Measurements from ENCODE around the gene RABEP2. TPM values are rescaled to one million over a fixed set of nuclear protein-coding genes. Genes with fewer than 3 reads are reported as not detected.

RABEP2 gene
- total and polyA plus RNA-seq, 3 experiments from 2014 or later: 6.6 to 21.7 (median 20.8) TPM

DNA sequence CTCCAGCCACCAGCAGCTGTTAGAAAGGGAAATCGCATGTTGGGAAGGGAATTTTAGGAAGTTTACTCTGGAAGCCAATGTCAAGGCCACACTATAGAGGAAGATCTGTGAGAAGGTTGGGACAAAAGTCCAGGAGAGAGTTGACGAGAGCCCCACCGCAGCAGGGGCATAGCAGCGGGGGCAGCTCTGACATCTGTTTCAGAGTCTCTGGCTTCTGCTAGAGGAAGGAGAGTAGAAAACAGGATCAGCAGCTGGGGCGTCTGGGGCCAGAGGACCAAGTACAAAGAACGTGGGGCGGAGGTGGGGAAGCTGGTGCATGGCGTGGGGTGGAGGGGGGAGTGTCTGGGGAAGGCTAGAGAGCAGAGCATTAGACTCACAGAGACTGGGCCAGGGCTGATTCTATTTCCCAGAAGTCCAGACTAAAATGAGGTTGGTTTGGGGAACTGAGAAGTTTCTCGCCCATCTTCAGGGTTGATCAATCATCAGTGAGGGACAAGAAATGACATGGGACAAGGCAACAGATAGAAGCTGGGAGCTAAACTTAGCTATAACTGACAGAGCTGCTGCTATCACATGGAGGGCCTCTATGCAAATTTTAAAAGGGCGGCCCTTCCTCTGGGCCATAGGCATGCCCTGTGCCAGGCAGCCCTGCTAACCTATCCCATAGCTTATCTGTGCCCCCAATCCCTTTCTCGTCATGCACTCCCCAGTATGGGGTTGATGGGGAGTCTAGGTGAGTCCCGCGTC lies 1.2 kb downstream of the RABEP2 start:
- no peak overlapping the region for H3K27ac ChIP-seq (ENCODE audit: low read depth, low read length)

DNA sequence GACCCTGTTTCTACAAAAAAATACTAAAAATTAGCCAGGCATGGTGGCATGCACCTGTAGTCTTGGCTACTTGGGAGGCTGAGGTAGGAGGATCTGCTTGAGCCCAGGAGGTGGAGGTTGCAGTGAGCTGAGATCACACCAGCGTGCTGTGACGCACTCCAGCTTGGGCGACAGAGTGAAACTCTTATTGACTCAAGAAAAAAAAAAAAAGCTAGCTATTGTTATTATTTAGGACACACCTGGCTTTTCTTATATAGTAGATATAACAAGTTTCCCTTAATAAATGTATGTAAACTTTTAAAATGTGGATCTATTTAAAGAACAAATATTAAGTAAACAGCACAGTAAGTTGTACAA lies 1.8 kb downstream of the RABEP2 start:
- peak overlapping the region in 6 of 8 donors; percentile 1 to 91 (median 68) for H3K27ac Mint-ChIP-seq
- peak overlapping the region; percentile 48 to 98 (median 78) for H3K4me3 Mint-ChIP-seq
- Histone ChIP-seq H3K27ac (ENCODE audit: low read depth, low read length) (no peak overlapping the region), H3K4me1 (ENCODE audit: insufficient read depth, low read length) (peaks cover 11% of the 10 kb centered on the region), H3K9me3 (ENCODE audit: low read length) (no peaks in the 10 kb centered on the region), H3K4me3 (ENCODE audit: low read length) (no peak overlapping the region), H3K36me3 (ENCODE audit: insufficient read depth, low read length) (peaks cover 10% of the 10 kb centered on the region), H3K27me3 (ENCODE audit: insufficient read depth, low read length, poor library complexity, severe bottlenecking) (no peaks in the 10 kb centered on the region)
- CTCF ChIA-PET: interaction anchor here (0.9 to 8.9 kb wide), 3 partner anchors 9 to 76 kb away, joined by 3 to 55 read pairs (median 5); no protein-coding TSS in a partner anchor
- peaks cover 0 to 2% of the 10 kb centered on the region in 2 donors for H3K27me3 Mint-ChIP-seq
- peaks cover 13 to 24% (median 15%) of the 10 kb centered on the region in 3 donors for H3K4me1 Mint-ChIP-seq
- POLR2A ChIA-PET: no interaction called here
- no peak for DNase-seq
- H3K36me3 Mint-ChIP-seq: peaks cover 4 to 38% (median 5%) of the 10 kb centered on the region in 3 donors
- no peaks in the 10 kb centered on the region for H3K9me3 Mint-ChIP-seq

More for the DNA sequence above, 1.2 kb downstream of the RABEP2 start:
- peaks cover 0 to 2% of the 10 kb centered on the region in 2 donors for H3K27me3 Mint-ChIP-seq
- Histone ChIP-seq H3K9me3 (ENCODE audit: low read length) (no peaks in the 10 kb centered on the region), H3K4me3 (ENCODE audit: low read length) (no peak overlapping the region), H3K27me3 (ENCODE audit: insufficient read depth, low read length, poor library complexity, severe bottlenecking) (no peaks in the 10 kb centered on the region), H3K36me3 (ENCODE audit: insufficient read depth, low read length) (peaks cover 10% of the 10 kb centered on the region), H3K4me1 (ENCODE audit: insufficient read depth, low read length) (peaks cover 11% of the 10 kb centered on the region)
- peak overlapping the region; percentile 63 to 99 (median 84) for H3K27ac Mint-ChIP-seq
- ChIA-PET CTCF (interaction anchor here (0.9 to 8.9 kb wide), 3 partner anchors 10 to 77 kb away, joined by 3 to 55 read pairs (median 5); no protein-coding TSS in a partner anchor), POLR2A (interaction anchor here (2.5 to 2.6 kb wide), 2 partner anchors 61 to 101 kb away, joined by 9 to 10 read pairs; partner anchors contain the start of gene ATXN2L)
- no peaks in the 10 kb centered on the region for H3K9me3 Mint-ChIP-seq
- H3K4me1 Mint-ChIP-seq: peaks cover 13 to 24% (median 15%) of the 10 kb centered on the region in 3 donors
- H3K36me3 Mint-ChIP-seq: peaks cover 4 to 34% (median 5%) of the 10 kb centered on the region in 3 donors
- peak overlapping the region; percentile 86 to 98 (median 94) for H3K4me3 Mint-ChIP-seq
- DNase-seq: no peak

DNA sequence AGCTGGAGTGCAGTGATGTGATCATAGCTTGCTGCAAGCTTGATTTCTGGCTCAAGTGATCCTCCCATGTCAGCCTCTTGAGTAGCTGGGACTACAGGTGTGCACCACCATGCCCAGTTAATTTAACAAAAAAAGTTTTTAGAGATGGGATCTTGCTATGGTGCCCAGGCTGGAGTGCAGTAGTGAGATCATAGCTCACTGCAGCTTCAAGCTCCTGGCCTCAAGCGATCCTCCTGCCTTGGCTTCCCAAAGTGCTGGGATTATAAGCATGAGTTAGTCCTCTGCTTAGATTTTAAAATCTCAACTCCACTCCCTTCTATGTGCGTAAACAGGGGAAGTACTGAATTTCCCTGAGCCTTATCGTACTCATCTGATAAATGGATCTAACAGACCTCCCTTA lies 6.3 kb downstream of the RABEP2 start:
- H3K9me3 ChIP-seq (ENCODE audit: low read length): no peaks in the 10 kb centered on the region
- H3K27me3 ChIP-seq (ENCODE audit: insufficient read depth, low read length, poor library complexity, severe bottlenecking): no peaks in the 10 kb centered on the region
- no peak overlapping the region for H3K27ac ChIP-seq (ENCODE audit: low read depth, low read length)
- no peaks in the 10 kb centered on the region for H3K4me1 ChIP-seq (ENCODE audit: insufficient read depth, low read length)
- DNase-seq: no peak
- Mint-ChIP-seq H3K27ac (no peak overlapping the region), H3K4me3 (no peak overlapping the region), H3K9me3 (no peaks in the 10 kb centered on the region), H3K36me3 (peaks cover 13 to 65% (median 14%) of the 10 kb centered on the region in 3 donors), H3K4me1 (peaks cover 4 to 7% (median 4%) of the 10 kb centered on the region in 3 donors), H3K27me3 (no peaks in the 10 kb centered on the region)
- H3K4me3 ChIP-seq (ENCODE audit: low read length): no peak overlapping the region
- H3K36me3 ChIP-seq (ENCODE audit: insufficient read depth, low read length): peaks cover 10% of the 10 kb centered on the region
- ChIA-PET CTCF (interaction anchor here (2.4 kb wide), 1 partner anchor 26 kb away, joined by 7 read pairs; no protein-coding TSS in a partner anchor), POLR2A (interaction anchor here (0.7 kb wide), 1 partner anchor 72 kb away, joined by 3 read pairs; the partner anchor contains the start of gene TUFM)

DNA sequence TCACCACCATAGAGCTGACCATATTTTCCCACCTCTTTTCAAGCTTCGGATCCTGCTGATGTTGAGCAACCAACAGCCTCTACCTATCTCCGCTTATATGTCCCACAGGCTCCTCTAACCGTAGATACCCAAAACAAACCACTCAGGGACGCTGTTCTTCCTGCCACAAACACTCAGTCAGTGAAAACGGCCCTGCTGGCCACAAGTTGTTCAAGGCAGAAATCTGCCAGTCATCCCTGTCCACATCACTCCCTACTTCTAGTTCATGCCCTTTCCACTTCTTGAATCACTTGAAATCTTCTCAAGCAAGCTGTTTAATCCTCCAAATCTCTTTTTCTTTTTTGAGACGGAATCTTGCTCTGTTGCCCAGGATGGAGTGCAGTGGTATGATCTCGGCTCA lies 7.9 kb downstream of the RABEP2 start:
- DNase-seq: no peak
- H3K27me3 Mint-ChIP-seq: no peaks in the 10 kb centered on the region
- no peak overlapping the region for H3K4me3 Mint-ChIP-seq
- H3K36me3 ChIP-seq (ENCODE audit: insufficient read depth, low read length): peaks cover 10% of the 10 kb centered on the region
- no peaks in the 10 kb centered on the region for H3K4me1 ChIP-seq (ENCODE audit: insufficient read depth, low read length)
- no peaks in the 10 kb centered on the region for H3K9me3 ChIP-seq (ENCODE audit: low read length)
- peaks cover 0 to 3% (median 0%) of the 10 kb centered on the region in 3 donors for H3K4me1 Mint-ChIP-seq
- ChIA-PET CTCF (no interaction called here), POLR2A (no interaction called here)
- H3K9me3 Mint-ChIP-seq: no peaks in the 10 kb centered on the region
- no peak overlapping the region for H3K4me3 ChIP-seq (ENCODE audit: low read length)
- H3K27ac Mint-ChIP-seq: no peak overlapping the region
- H3K27me3 ChIP-seq (ENCODE audit: insufficient read depth, low read length, poor library complexity, severe bottlenecking): no peaks in the 10 kb centered on the region
- H3K36me3 Mint-ChIP-seq: peaks cover 14 to 68% (median 20%) of the 10 kb centered on the region in 3 donors
- H3K27ac ChIP-seq (ENCODE audit: low read depth, low read length): no peak overlapping the region

DNA sequence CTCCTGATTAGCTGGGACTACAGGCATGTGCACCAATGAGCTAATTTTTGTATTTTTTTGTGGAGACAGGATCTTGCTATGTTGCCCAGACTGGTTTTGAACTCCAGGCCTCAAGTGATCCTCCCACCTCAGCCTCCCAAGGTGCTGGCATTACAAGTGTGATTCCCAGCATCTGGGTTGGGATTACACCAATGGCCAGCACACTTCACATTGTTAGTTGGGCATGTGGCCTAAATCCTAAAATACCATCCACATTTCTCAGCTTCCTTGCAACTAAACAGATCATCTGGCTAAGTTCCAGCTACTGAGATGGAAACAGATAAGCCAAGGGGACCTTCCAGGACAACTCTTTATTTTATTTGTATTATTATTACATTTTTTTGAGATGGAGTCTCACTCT lies 9.9 kb downstream of the RABEP2 start:
- POLR2A ChIA-PET: no interaction called here
- Histone ChIP-seq H3K36me3 (ENCODE audit: insufficient read depth, low read length) (peaks cover 10% of the 10 kb centered on the region), H3K4me3 (ENCODE audit: low read length) (no peak overlapping the region), H3K27ac (ENCODE audit: low read depth, low read length) (no peak overlapping the region), H3K27me3 (ENCODE audit: insufficient read depth, low read length, poor library complexity, severe bottlenecking) (no peaks in the 10 kb centered on the region), H3K4me1 (ENCODE audit: insufficient read depth, low read length) (no peaks in the 10 kb centered on the region), H3K9me3 (ENCODE audit: low read length) (no peaks in the 10 kb centered on the region)
- Mint-ChIP-seq H3K27me3 (no peaks in the 10 kb centered on the region), H3K9me3 (no peaks in the 10 kb centered on the region), H3K27ac (no peak overlapping the region), H3K36me3 (peaks cover 10 to 71% (median 19%) of the 10 kb centered on the region in 3 donors), H3K4me3 (no peak overlapping the region), H3K4me1 (peaks cover 0 to 3% (median 0%) of the 10 kb centered on the region in 3 donors)
- CTCF ChIA-PET: no interaction called here
- DNase-seq: no peak

DNA sequence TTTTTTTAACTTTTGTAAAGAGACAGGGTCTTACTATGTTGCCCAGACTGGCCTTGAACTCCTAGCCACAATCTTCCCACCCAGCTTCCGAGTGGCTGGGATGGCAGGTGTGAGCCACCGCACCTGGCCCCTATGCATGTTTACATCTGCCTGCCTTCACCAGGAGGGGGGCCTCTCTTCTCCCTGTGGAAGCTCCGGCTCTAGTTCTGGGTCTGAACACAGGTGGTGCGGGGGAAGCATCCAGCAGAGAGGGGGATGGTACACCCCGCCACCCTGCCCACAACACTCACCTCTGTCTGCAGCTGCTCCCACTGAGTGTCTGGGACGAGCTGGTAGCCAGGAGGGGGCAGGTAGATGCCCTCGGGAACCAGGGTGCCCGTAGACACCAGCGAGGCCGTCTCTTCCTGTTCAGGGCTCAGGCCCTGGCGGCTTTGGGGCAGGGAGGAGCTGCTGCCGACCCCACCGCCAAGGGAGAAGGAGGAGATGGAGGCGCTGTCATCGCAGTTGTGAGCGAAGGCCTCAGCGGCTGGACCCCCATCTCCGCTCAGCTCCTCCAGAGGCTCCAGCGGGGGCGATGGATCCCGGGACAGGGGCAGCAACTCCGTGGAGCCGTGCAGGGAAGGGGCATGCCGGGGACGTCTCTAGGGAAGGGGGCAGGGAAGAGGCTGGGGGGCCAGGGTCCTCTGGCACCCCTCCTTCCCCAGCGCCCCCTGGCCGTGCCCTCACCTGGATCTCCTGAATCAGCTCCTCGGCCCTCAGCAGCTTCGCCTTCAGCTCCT lies 10.9 kb downstream of the RABEP2 start:
- H3K36me3 ChIP-seq (ENCODE audit: insufficient read depth, low read length): peaks cover 3% of the 10 kb centered on the region
- Mint-ChIP-seq H3K4me3 (no peak overlapping the region), H3K27me3 (no peaks in the 10 kb centered on the region)

DNA sequence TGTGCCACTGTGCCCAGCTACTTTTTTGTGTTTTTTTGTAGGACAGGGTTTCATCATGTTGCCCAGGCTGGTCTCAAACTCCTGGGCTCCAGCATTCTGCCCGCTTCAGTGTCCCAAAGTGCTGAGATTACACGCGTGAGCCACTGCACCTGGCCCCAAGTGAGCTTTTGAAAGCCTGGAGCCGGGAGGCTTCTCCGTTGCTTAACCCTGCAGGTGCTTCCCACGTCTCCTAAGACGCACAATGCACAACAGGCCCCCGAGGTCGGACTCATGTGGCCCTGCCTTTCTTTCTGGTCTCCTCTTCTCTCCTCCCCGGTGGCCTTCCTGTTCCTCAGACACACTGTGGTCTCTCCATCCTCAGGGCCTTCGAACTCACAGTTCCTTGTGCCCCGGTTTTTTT lies 12.5 kb downstream of the RABEP2 start:
- Histone ChIP-seq H3K27ac (ENCODE audit: low read depth, low read length) (no peak overlapping the region), H3K4me1 (ENCODE audit: insufficient read depth, low read length) (no peaks in the 10 kb centered on the region), H3K9me3 (ENCODE audit: low read length) (no peaks in the 10 kb centered on the region), H3K4me3 (ENCODE audit: low read length) (no peak overlapping the region), H3K36me3 (ENCODE audit: insufficient read depth, low read length) (no peaks in the 10 kb centered on the region), H3K27me3 (ENCODE audit: insufficient read depth, low read length, poor library complexity, severe bottlenecking) (no peaks in the 10 kb centered on the region)
- H3K4me3 Mint-ChIP-seq: no peak overlapping the region
- H3K4me1 Mint-ChIP-seq: peaks cover 0 to 3% (median 0%) of the 10 kb centered on the region in 3 donors
- H3K27ac Mint-ChIP-seq: no peak overlapping the region
- ChIA-PET CTCF (interaction anchor here (3.3 kb wide), 1 partner anchor 32 kb away, joined by 10 read pairs; no protein-coding TSS in a partner anchor), POLR2A (no interaction called here)
- DNase-seq: no peak
- no peaks in the 10 kb centered on the region for H3K27me3 Mint-ChIP-seq
- H3K36me3 Mint-ChIP-seq: peaks cover 10 to 64% (median 16%) of the 10 kb centered on the region in 3 donors
- no peaks in the 10 kb centered on the region for H3K9me3 Mint-ChIP-seq

More for the DNA sequence above, 10.9 kb downstream of the RABEP2 start:
- DNase-seq: no peak
- CTCF ChIA-PET: interaction anchor here (1.3 kb wide), 1 partner anchor 9 kb away, joined by 5 read pairs; no protein-coding TSS in a partner anchor
- Histone ChIP-seq H3K27ac (ENCODE audit: low read depth, low read length) (no peak overlapping the region), H3K27me3 (ENCODE audit: insufficient read depth, low read length, poor library complexity, severe bottlenecking) (no peaks in the 10 kb centered on the region), H3K4me3 (ENCODE audit: low read length) (no peak overlapping the region), H3K9me3 (ENCODE audit: low read length) (no peaks in the 10 kb centered on the region), H3K4me1 (ENCODE audit: insufficient read depth, low read length) (no peaks in the 10 kb centered on the region)
- no peaks in the 10 kb centered on the region for H3K9me3 Mint-ChIP-seq
- no peak overlapping the region for H3K27ac Mint-ChIP-seq
- H3K36me3 Mint-ChIP-seq: peaks cover 10 to 64% (median 16%) of the 10 kb centered on the region in 3 donors
- H3K4me1 Mint-ChIP-seq: peaks cover 0 to 3% (median 0%) of the 10 kb centered on the region in 3 donors
- POLR2A ChIA-PET: no interaction called here

All from CD8-positive, alpha-beta memory T cell (primary cell).